Measurements from ENCODE around the gene CATSPER4. TPM values are rescaled to one million over a fixed set of nuclear protein-coding genes. Genes with fewer than 3 reads are reported as not detected.
A peak's percentile ranks its signal among the peaks of the same experiment; 100 is the strongest.

Gene CATSPER4
- total RNA-seq, 6 donors from 2014 or later, result not detected

- H3K4me1 ChIP-seq, result peaks cover 9 to 20% (median 14%) of the 10 kb centered on the region in 4 donors
- H3K27ac ChIP-seq, result peak within 1 kb of the TSS; percentile 64 to 89 (median 74)
- WGBS, 2 donors, result 2 to 5% methylated on average over 8 to 24 of the region's 76 CpGs
- peaks cover 0 to 7% (median 0%) of the 10 kb centered on the region in 4 donors for H3K36me3 ChIP-seq
- peak within 1 kb of the TSS; percentile 73 to 96 (median 76) for H3K4me3 ChIP-seq
- TF ChIP-seq POLR2AphosphoS5 (IDR thresholded peaks at IDR 0.05) (peak; percentile 71 to 82), EP300 (IDR thresholded peaks at IDR 0.05) (peak in 1 of 4 donors; percentile 25), CTCF (IDR thresholded peaks at IDR 0.05) (peak; percentile 88 to 99 (median 99)), POLR2A (IDR thresholded peaks at IDR 0.05) (peak in 2 of 4 donors; percentile 67 to 69)
- H3K9me3 ChIP-seq, result no peaks in the 10 kb centered on the region
- H3K27me3 ChIP-seq, result no peaks in the 10 kb centered on the region
- peak; percentile 93 to 98 for ATAC-seq (ENCODE audit: low FRiP score in 2 of 2)
- peak; percentile 96 to 99 for DNase-seq
Observed at GRCh38 chr1:26169669-26170471, 20.5 kb upstream of the CATSPER4 start, which contains the start of gene ZNF593. Gene ZNF593 (plus strand): TSS chr1:26169908. CDS start chr1:26169984, 76 bp downstream.

- DNase-seq (no peak), ATAC-seq (ENCODE audit: low FRiP score in 2 of 2) (no peak)
- Histone ChIP-seq H3K4me3 (peak overlapping the region; percentile 73 to 96 (median 76)), H3K27ac (peak overlapping the region in 3 of 4 donors; percentile 70 to 89 (median 78)), H3K9me3 (no peaks in the 10 kb centered on the region), H3K36me3 (peaks cover 0 to 7% (median 0%) of the 10 kb centered on the region in 4 donors), H3K27me3 (no peaks in the 10 kb centered on the region), H3K4me1 (peaks cover 9 to 17% (median 13%) of the 10 kb centered on the region in 4 donors)
- WGBS, 2 donors, result 72 to 79% methylated on average over 8 to 9 of the region's 9 CpGs
- no peak for TF ChIP-seq CTCF (IDR thresholded peaks at IDR 0.05)
- no peak for TF ChIP-seq EP300 (IDR thresholded peaks at IDR 0.05)
- TF ChIP-seq POLR2AphosphoS5 (IDR thresholded peaks at IDR 0.05), result no peak
- TF ChIP-seq POLR2A (IDR thresholded peaks at IDR 0.05), result no peak
Observed at GRCh38 chr1:26170472-26170821, 20.0 kb upstream of the CATSPER4 start.

- peaks cover 0 to 7% (median 0%) of the 10 kb centered on the region in 4 donors for H3K36me3 ChIP-seq
- no peak for ATAC-seq (ENCODE audit: low FRiP score in 2 of 2)
- no peaks in the 10 kb centered on the region for H3K27me3 ChIP-seq
- no peak for TF ChIP-seq POLR2AphosphoS5 (IDR thresholded peaks at IDR 0.05)
- H3K4me1 ChIP-seq, result peaks cover 9 to 17% (median 13%) of the 10 kb centered on the region in 4 donors
- peak within 1 kb of the TSS in 1 of 4 donors; percentile 89 for H3K27ac ChIP-seq
- WGBS, 2 donors, result 88 to 93% methylated on average over 31 to 34 of the region's 34 CpGs
- no peak for DNase-seq
- peak within 1 kb of the TSS in 3 of 4 donors; percentile 73 to 96 (median 73) for H3K4me3 ChIP-seq
- H3K9me3 ChIP-seq, result no peaks in the 10 kb centered on the region
Observed at GRCh38 chr1:26171084-26172072, 19.0 kb upstream of the CATSPER4 start, which contains the start of gene ZNF593OS. Gene ZNF593OS (minus strand): TSS chr1:26171832. CDS start chr1:26171661, 171 bp downstream.

- Histone ChIP-seq H3K36me3 (peaks cover 0 to 7% (median under 1%) of the 10 kb centered on the region in 4 donors), H3K4me3 (no peak overlapping the region), H3K4me1 (peaks cover 7 to 15% (median 11%) of the 10 kb centered on the region in 4 donors), H3K9me3 (no peaks in the 10 kb centered on the region), H3K27me3 (no peaks in the 10 kb centered on the region), H3K27ac (no peak overlapping the region)
- no peak for ATAC-seq (ENCODE audit: low FRiP score in 2 of 2)
- no peak for TF ChIP-seq CTCF (IDR thresholded peaks at IDR 0.05)
- no peak for TF ChIP-seq POLR2A (IDR thresholded peaks at IDR 0.05)
- TF ChIP-seq POLR2AphosphoS5 (IDR thresholded peaks at IDR 0.05), result no peak
- TF ChIP-seq EP300 (IDR thresholded peaks at IDR 0.05), result no peak
- 93 to 95% methylated on average over 8 of the region's 8 CpGs for WGBS, 2 donors
- no peak for DNase-seq
Observed at GRCh38 chr1:26175346-26175745, 15.1 kb upstream of the CATSPER4 start.

Measured in upper lobe of left lung (tissue), 6 donors.